SK-N-SH (cell line): ENCODE results near the gene KHNYN. TPM values are rescaled to one million over a fixed set of nuclear protein-coding genes. Genes with fewer than 3 reads are reported as not detected.

Experiments used
- CTCF ChIA-PET: fragments of 300-600, 350-600 bp; formaldehyde crosslinking; extraction: SDS; loops from one replicate; lab custom pipeline; 2021; lab: Yijun Ruan, JAX
- POLR2A ChIA-PET: fragments of 350-600 bp; sonication (Branson Sonifier 250); formaldehyde crosslinking; extraction: SDS; loops from one replicate; lab custom pipeline; 2020; ENCODE audit warnings: antibody characterized with exemption, inconsistent platforms; lab: Yijun Ruan, JAX
- DNase-seq: peaks from one replicate; pipeline ENCODE4 v3.0.0; 2012
- H2AFZ ChIP-seq: fragments of 200-600 bp; sonication (generic); 2 replicates; pipeline ENCODE4 v1.8.1; 2016; ENCODE audit warnings: antibody characterized with exemption, mild to moderate bottlenecking, low read depth
- H3F3A ChIP-seq: fragments of 200-600 bp; sonication (generic); replicated peaks from 2 replicates; pipeline ENCODE3; 2016; ENCODE audit warnings: antibody characterized with exemption, mild to moderate bottlenecking; ENCODE audit not compliant: insufficient read depth
- H3K27ac ChIP-seq, 2 experiments: fragments of 200-500 bp in 1 of 2; fragments of 200-600 bp in 1 of 2; sonication (Bioruptor generic) in 1 of 2; sonication (generic), shearing (Covaris generic) in 1 of 2; 2 replicates each; pipeline versions ENCODE4 v1.5.1 to v1.6.1; 2014 to 2016; ENCODE audit warnings: low read depth in 2 of 2, inconsistent platforms in 1 of 2, low read length in 1 of 2, mild to moderate bottlenecking in 1 of 2, mixed read lengths in 1 of 2
- H3K27me3 ChIP-seq: fragments of 200-600 bp; sonication (generic), shearing (Covaris generic); 2 replicates; pipeline ENCODE4 v1.6.1; 2016; ENCODE audit warnings: mixed run types; ENCODE audit not compliant: insufficient read depth
- H3K36me3 ChIP-seq, 2 experiments: fragments of 200-500 bp in 1 of 2; fragments of 200-600 bp in 1 of 2; sonication (Bioruptor generic) in 1 of 2; sonication (generic) in 1 of 2; replicated peaks in 1 of 2; 2 replicates each; pipeline versions ENCODE3 to v1.5.1; 2014 to 2016; ENCODE audit warnings: low read length in 1 of 2, mild to moderate bottlenecking in 1 of 2; ENCODE audit not compliant: insufficient read depth in 2 of 2, control insufficient read depth in 1 of 2
- H3K4me1 ChIP-seq, 2 experiments: fragments of 200-500 bp in 1 of 2; fragments of 200-600 bp in 1 of 2; sonication (Bioruptor generic) in 1 of 2; sonication (generic), shearing (Covaris generic) in 1 of 2; 2 replicates each; pipeline versions ENCODE4 v1.5.1 to v1.6.1; 2014 to 2016; ENCODE audit warnings: low read depth in 1 of 2, low read length in 1 of 2, mixed run types in 1 of 2; ENCODE audit not compliant: insufficient read depth in 2 of 2, control insufficient read depth in 1 of 2
- H3K4me2 ChIP-seq: fragments of 200-600 bp; sonication (generic), shearing (Covaris generic); 2 replicates; pipeline ENCODE4 v1.6.1; 2017; ENCODE audit warnings: mixed run types
- H3K4me3 ChIP-seq, 2 experiments: fragments of 200-500 bp in 1 of 2; fragments of 200-600 bp in 1 of 2; sonication (Bioruptor generic) in 1 of 2; sonication (generic), shearing (Covaris generic) in 1 of 2; 2 replicates each; pipeline versions ENCODE4 v1.5.1 to v1.8.1; 2014 to 2016; ENCODE audit warnings: low read depth in 2 of 2, inconsistent platforms in 1 of 2, low read length in 1 of 2, mild to moderate bottlenecking in 1 of 2, mixed read lengths in 1 of 2, moderate library complexity in 1 of 2
- H3K79me2 ChIP-seq: fragments of 200-600 bp; sonication (generic); 2 replicates; pipeline ENCODE4 v1.8.1; 2017; ENCODE audit warnings: mild to moderate bottlenecking; ENCODE audit not compliant: insufficient read depth
- H3K9ac ChIP-seq: fragments of 200-600 bp; sonication (generic); 2 replicates; pipeline ENCODE4 v1.6.1; 2017; ENCODE audit warnings: mixed run types
- H3K9me2 ChIP-seq: fragments of 200-600 bp; sonication (generic); 2 replicates; pipeline ENCODE4 v1.6.1; 2017; ENCODE audit warnings: mixed run types
- H3K9me3 ChIP-seq: fragments of 200-600 bp; sonication (generic); 2 replicates; pipeline ENCODE4 v1.6.1; 2017; ENCODE audit warnings: mixed run types, mild to moderate bottlenecking, moderate library complexity
- H4K20me1 ChIP-seq: fragments of 200-600 bp; sonication (generic); 2 replicates; pipeline ENCODE4 v1.6.1; 2017; ENCODE audit warnings: mild to moderate bottlenecking, mixed run types; ENCODE audit not compliant: insufficient read depth
- ELF1 ChIP-seq: IDR thresholded peaks from 2 replicates; pipeline ENCODE4 v1.4.0; 2012
- FOSL2 ChIP-seq: IDR thresholded peaks from 2 replicates; pipeline ENCODE4 v1.4.0; 2012; ENCODE audit warnings: low read depth, mild to moderate bottlenecking, moderate library complexity, borderline replicate concordance
- FOXJ3 ChIP-seq: sonication (generic); formaldehyde crosslinking; IDR thresholded peaks from 2 replicates; pipeline ENCODE4 v1.5.1; 2020; ENCODE audit warnings: mild to moderate bottlenecking, missing genetic modification reagents
- GABPA ChIP-seq: IDR thresholded peaks from 2 replicates; pipeline ENCODE4 v1.4.0; 2012; ENCODE audit warnings: low read depth, mild to moderate bottlenecking
- JUND ChIP-seq: IDR thresholded peaks from 2 replicates; pipeline ENCODE4 v1.4.0; 2012
- MEF2A ChIP-seq: IDR thresholded peaks from 2 replicates; pipeline ENCODE4 v1.4.0; 2012; ENCODE audit warnings: low read depth, borderline replicate concordance
- RAD21 ChIP-seq: IDR thresholded peaks from 2 replicates; pipeline ENCODE4 v1.6.1; 2012; ENCODE audit warnings: mild to moderate bottlenecking, low read length
- TAF1 ChIP-seq: IDR thresholded peaks from 2 replicates; pipeline ENCODE4 v1.6.1; 2012; ENCODE audit warnings: low read depth, mild to moderate bottlenecking, low read length, moderate library complexity, borderline replicate concordance
- WGBS: methylation state at CpG from one replicate; pipeline ENCODE4 v1.1.6; 2017; ENCODE audit warnings: low lambda C conversion rate; 5-methylcytosine and 5-hydroxymethylcytosine counted together
- polyA plus RNA-seq, 3 experiments: library from polyadenylated mRNA; depleted of rRNA; stranded (reverse); fragments of >200 nt; gene quantifications; 2 replicates each; pipeline ENCODE4 v1.2.3, GENCODE V29; 2012
- TF ChIP-seq, protein P1 (sequence below): fragments of 200-600 bp; sonication (generic); IDR thresholded peaks from 2 replicates; pipeline ENCODE4 v1.6.1; 2017; ENCODE audit warnings: antibody characterized with exemption, mild to moderate bottlenecking, moderate library complexity
- TF ChIP-seq, protein P2 (sequence below): fragments of 150-350 bp; IDR thresholded peaks from 2 replicates; pipeline ENCODE4 v1.6.1; 2016; ENCODE audit warnings: mild to moderate bottlenecking, low read depth, low read length
- TF ChIP-seq, protein P3 (sequence below): fragments of 150-350 bp; IDR thresholded peaks from 2 replicates; pipeline ENCODE4 v1.6.1; 2017; ENCODE audit warnings: antibody characterized with exemption, low read length, low read depth, borderline replicate concordance

The KHNYN gene
- polyA plus RNA-seq, 1 of the 3 experiments (the other 2 are of a cell fraction), result 18.3 TPM

DNA sequence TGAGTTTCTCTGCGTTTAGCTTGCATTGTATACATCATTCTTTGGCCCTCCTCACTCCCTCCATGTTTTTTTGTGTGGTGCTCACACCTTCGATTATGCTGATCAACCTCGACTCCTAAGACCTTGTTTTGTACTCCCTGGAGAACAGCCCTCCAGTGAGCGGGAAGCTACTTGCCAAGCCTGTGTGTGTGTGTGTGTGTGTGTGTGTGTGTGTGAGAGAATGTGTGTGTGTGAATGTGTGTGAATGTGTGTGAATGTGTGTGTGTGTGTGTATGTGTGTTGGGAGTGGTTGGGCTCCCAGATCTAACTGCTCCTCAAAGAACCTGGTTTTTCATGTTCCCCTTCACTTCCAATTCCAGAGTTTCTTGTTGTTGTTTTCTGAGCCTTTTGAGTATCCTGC, 24.9 kb upstream of the KHNYN start (continued):
- TF ChIP-seq, protein P1, sequence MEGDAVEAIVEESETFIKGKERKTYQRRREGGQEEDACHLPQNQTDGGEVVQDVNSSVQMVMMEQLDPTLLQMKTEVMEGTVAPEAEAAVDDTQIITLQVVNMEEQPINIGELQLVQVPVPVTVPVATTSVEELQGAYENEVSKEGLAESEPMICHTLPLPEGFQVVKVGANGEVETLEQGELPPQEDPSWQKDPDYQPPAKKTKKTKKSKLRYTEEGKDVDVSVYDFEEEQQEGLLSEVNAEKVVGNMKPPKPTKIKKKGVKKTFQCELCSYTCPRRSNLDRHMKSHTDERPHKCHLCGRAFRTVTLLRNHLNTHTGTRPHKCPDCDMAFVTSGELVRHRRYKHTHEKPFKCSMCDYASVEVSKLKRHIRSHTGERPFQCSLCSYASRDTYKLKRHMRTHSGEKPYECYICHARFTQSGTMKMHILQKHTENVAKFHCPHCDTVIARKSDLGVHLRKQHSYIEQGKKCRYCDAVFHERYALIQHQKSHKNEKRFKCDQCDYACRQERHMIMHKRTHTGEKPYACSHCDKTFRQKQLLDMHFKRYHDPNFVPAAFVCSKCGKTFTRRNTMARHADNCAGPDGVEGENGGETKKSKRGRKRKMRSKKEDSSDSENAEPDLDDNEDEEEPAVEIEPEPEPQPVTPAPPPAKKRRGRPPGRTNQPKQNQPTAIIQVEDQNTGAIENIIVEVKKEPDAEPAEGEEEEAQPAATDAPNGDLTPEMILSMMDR, result no peak
- TF ChIP-seq, all 33 proteins: peak for 0

DNA sequence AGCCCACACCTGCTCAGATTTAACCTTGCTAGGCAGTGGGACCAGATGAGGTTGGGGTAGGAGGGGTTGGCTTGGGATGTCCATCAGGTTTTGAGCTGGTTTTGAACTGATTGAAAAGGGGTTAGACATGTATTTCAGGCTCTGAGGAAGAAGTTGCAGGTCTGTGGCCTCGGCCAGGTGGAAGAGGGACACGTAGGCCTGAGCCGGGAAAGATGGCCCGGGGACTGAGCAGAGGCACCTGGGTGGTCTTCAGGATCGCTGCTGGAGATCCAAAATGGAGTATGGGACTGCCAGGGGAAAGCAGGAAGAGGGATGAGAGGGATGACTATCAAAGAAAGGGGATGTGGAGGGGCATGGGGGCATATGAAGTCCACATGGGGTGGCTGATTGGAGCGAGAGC, 23.3 kb upstream of the KHNYN start:
- Histone ChIP-seq H3K9ac (no peak overlapping the region), H4K20me1 (no peaks in the 10 kb centered on the region), H3K79me2 (no peaks in the 10 kb centered on the region), H3K9me2 (no peaks in the 10 kb centered on the region), H3K27ac (no peak overlapping the region), H3K4me3 (no peak overlapping the region), H3K4me2 (no peak overlapping the region), H3K4me1 (peaks cover 0 to 8% of the 10 kb centered on the region in 2 experiments; a peak in 1 of 4 replicates), H3F3A (peaks cover 7% of the 10 kb centered on the region), H3K36me3 (peaks cover 0 to 4% of the 10 kb centered on the region in 2 experiments), H3K9me3 (no peaks in the 10 kb centered on the region), H3K27me3 (no peaks in the 10 kb centered on the region), H2AFZ (no peak overlapping the region)
- WGBS, result 78% methylated on average over 6 of the region's 6 CpGs
- ChIA-PET POLR2A (interaction anchor here (1.0 to 1.7 kb wide), 2 partner anchors 13 to 25 kb away, joined by 3 to 4 read pairs; no protein-coding TSS in a partner anchor), CTCF (interaction anchor here (0.6 to 5.8 kb wide), 5 partner anchors 24 to 73 kb away, joined by 3 to 38 read pairs (median 26); partner anchors contain the start of genes CBLN3 and KHNYN)
- no peak for DNase-seq
- TF ChIP-seq FOXJ3 (no peak), ELF1 (no peak), JUND (no peak), RAD21 (no peak), FOSL2 (no peak), MEF2A (no peak), TAF1 (no peak), GABPA (no peak)
- TF ChIP-seq, protein P2, sequence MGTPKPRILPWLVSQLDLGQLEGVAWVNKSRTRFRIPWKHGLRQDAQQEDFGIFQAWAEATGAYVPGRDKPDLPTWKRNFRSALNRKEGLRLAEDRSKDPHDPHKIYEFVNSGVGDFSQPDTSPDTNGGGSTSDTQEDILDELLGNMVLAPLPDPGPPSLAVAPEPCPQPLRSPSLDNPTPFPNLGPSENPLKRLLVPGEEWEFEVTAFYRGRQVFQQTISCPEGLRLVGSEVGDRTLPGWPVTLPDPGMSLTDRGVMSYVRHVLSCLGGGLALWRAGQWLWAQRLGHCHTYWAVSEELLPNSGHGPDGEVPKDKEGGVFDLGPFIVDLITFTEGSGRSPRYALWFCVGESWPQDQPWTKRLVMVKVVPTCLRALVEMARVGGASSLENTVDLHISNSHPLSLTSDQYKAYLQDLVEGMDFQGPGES, result no peak
- TF ChIP-seq, protein P3, sequence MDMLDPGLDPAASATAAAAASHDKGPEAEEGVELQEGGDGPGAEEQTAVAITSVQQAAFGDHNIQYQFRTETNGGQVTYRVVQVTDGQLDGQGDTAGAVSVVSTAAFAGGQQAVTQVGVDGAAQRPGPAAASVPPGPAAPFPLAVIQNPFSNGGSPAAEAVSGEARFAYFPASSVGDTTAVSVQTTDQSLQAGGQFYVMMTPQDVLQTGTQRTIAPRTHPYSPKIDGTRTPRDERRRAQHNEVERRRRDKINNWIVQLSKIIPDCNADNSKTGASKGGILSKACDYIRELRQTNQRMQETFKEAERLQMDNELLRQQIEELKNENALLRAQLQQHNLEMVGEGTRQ, result no peak
